CD1c-positive myeloid dendritic cell (primary cell): ENCODE data around the gene PHPT1.
A peak's percentile ranks its signal among the peaks of the same experiment; 100 is the strongest.
"Not testable (repeated sequence)": the region's sequence is repeated elsewhere in the genome, so short reads cannot be mapped to it uniquely, and the experiment has no call there.

Experiments used
- DNase-seq: peaks from one replicate; pipeline ENCODE4 v3.0.0-alpha.2; 2016; ENCODE audit errors: extremely low spot score

Gene PHPT1

DNA sequence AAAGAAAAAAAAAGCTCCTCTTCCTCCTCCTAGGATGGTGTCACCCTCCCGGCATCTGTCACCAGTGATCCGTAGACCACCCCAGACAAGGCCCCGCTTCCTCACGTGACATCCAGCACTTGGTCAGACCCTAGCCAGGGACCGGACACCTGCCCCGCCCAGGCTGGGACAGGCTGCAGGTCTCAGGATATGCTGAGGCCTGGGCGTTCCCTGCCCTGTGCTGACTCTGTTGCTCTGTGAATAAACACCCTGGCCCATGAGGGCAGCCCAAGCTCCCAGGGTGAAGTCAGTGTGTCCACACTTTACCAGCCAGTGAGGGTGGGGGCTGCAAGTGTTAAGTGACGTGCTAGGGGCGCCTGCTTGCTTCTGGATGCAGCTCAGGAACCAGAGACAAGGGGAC is 11.3 kb downstream of the PHPT1 start:
- DNase-seq: no peak

DNA sequence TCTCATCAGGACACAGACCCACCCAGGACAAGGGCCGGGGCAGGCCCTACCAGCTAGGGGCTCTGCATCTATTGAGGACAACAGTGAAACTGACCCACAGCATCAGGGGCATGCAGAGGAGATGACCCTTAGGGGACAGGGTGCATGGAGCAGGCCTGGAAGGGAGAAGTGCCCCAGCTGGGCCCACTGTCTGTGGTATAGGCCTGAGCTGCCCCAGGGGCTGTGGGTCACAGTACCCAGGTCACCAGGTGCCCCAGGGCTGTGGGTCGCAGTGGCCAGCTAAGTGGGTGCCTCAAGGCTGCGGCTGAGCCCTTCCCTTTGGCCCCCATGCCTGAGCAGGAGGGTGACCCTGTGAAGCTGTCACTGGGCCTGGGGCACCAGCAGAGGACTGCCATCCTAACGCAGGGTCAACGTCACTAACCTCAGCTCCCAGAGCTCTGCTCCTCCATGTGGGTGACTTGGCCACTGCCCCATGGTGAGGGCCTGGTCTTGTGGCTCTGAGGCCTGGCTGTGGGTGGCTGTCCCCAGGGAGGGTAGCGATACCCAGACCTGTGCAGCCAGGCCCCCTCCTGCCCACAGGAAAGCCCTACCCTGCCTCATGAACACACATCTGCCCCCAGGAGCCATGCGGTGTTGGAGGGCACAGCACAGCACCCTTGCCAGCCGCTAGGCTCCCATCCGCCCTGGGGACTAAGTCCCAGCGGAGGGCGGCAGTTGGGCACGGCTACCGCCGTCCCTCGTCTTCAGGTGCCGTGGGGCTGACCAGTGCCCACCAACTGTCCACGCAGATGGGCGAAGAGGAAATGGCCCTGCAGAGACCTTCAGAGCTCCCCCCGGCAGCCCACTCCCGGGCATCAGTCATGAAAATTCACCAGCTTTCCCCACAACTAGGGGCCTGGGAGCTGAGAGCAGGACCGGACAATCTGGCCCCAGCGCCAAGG is 12.0 kb downstream of the PHPT1 start:
- no peak for DNase-seq

DNA sequence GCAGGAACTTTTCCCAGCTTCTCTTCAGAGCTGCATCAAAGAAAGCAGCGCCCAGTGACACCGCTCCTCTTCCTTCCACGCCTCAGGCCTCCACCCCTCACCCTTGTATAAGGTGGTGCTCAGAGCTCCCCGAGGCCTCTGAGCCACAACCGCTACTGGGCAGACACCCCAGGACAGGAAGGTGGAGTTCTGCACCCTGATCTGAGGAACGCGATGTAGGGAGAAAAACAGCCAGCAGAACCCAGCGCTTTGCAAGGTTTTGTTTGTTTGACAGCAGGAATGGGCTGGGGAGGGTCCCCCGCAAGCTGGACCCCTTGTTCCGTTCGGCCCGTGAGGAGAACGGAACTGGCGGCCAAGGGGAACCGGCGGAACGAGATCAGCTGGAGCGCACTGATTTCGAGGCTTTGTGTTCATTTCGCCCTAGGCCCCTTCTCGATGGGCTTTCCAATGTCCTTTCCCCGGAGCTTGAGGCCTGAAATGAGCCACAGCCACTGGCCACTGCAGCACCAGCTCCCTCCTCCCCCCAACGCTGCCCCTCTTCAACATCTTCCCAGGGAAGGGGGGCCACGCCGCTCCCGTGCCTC is 12.8 kb downstream of the PHPT1 start:
- DNase-seq: no peak

DNA sequence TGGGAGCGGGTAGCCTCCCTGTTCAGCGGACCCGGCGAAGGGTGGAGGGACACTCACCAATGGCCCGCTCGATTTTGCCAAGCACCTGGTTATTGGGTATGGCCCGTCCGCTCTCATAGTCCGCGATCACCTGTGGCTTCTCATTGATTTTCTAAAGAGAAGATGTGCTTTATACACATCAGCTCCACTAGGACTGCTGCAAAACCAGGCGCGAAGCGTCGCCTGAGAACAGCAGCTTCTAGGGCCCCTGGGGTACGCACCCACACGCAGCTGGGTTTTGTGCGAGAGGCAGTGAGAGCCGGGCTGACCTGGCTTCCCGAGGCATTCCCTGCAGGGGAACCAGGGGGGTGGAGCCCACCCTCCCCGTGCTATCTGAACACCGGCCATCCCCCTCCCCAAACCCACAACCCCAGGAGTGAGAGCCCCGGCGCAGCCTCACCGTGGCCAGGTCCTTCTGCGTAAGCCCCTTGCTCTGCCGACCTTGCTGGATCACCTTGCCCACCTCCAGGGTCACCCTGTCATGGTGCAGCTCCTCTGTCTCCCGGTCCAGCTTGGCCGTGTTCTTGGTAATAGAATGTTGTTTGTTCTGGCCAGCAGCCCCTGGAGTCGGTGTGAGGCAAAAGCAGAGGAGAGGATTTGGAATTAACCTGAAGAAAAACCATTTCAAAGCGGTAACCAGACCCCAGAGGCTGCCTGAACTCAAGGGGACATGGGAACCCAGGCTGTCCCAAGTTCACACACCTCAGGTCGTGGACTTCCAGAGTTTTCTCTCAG is 13.8 kb downstream of the PHPT1 start:
- DNase-seq: no peak

DNA sequence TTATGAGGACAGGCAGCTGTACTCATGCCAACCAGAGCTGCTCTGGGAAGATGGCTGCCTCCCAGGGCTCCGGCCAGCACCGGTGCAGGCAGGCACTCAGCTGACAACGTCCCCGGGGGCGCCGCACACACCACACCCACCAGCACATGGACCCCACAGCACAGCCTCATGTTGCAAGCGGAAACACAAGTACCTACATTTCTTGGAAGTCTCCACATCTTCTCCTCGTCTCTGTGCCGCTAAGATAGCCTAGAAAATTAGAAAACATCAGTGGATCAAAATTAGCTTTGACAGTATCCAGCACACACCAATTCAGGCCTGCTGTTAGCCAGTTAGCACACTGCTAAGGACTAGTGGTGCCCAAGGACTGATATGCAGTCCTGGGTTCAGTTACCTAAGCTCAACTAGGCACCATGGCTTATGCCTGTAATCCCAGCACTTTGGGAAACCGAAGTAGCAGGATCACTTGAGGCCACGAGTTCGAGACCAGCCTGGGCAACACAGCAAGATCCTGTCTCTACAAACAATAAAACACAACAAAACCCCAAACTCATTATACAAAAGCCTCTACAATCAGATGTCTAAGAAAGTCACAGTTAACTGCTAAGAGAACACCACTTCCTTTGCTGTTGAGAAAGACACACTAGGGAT is 14.5 kb downstream of the PHPT1 start:
- no peak for DNase-seq

DNA sequence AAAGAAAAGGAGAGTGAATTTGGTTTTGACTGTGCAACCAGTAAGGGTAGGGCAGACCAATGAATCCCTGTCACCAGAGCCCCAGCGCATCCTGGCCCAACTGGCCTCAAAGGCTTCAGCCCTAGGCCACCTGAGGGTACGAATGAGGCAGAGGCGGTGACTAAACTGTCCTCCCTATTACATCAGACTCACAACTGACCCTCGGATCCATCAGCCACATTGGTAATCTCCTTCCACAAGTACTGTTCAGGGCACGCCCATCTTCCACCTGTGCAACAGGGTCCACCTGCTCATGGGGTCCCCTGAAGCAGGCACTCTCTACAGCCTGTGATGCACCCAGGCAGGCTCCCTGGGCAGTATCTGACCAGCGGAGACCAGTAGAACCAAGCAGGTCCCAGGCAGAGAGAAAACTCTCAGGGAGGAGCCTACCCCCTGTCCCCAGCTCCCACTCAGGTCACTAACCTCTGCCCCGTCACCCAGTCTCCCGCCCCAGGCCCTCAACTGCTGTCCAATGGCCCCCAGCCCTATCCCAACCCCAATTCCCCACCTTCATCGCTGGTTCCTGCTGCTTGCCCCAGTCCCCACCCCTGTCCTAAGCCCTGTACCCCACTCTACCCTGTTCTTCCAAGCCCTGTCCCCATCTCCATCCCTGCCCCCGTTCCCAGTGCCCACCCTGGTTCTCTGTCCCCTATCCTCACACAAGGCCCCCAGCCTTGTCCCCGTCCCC is 16.0 kb downstream of the PHPT1 start:
- DNase-seq: no peak

DNA sequence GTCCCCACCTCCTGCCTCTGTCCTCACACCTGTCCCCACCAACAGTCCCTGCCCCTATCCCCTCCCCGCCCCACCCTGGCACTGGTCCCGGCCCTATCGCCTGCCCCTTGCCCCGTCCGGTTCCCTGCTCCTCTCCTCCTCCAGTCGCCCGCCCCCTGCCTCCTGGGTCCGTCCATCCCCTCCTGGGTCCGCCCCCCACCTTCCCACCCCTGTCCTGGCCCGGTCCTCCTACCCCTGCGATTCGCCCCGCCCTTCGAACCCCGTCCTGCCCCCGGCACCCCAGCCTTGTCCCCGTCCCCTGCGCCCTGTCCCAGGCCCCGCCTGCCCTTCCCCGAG is 16.5 kb downstream of the PHPT1 start:
- DNase-seq: no peak

DNA sequence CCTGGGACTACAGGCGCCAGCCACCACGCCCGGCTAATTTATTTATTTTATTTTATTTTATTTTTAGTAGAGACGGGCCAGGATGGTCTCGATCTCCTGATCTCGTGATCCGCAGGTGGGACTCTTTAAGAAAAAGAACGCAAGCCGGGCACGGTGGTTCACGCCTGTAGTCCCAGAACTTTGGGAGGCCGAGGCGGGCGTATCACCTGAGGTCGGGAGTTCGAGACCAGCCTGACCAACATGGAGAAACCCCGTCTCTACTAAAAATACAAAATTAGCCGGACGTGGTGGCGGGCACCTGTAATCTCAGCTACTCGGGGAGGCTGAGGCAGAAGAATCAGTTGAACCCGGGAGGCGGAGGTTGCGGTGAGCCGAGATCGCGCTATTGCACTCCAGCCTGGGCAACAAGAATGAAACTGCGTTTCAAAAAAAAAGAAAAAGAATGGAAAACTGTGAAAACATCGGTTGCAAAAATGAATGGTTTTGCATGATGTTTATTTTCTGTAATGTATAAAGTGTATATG is 17.8 kb downstream of the PHPT1 start:
- DNase-seq: not testable (repeated sequence)

DNA sequence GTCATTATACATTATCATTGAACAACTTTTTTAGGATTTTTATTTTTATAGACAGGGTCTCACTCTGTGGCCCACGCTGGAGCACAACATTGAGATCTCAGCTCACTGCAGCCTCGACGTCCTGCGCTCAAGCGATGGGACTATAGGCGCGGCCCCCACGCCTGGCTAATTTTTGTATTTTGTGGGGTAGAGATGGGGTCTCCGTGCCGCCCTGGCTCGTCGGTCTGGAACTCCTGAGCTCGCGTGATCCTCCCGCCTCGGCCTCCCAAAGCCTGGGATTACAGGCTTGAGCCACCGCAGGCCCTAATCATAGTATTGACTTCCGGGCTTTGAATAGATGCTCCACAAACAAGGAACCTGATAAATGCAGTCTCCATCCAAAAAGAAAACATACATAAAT is 18.3 kb downstream of the PHPT1 start:
- no peak for DNase-seq

DNA sequence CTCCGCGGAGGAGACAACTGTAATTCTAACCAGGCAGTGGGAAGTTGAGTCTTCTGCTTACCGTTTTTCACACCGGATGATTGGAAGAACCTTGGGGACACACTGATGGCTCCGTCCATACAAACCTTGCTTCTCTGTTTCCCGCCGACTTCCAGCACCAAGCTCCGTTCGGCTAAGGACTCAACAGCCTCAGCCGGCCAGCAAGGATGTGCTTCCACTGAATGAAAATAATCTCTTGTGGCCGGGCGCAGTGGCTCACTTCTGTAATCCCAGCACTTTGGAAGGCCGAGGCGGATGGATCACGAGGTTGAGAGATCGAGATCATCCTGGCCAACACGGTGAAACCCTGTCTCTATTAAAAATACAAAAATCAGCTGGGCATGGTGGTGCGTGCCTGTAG is 18.7 kb downstream of the PHPT1 start:
- DNase-seq: no peak

DNA sequence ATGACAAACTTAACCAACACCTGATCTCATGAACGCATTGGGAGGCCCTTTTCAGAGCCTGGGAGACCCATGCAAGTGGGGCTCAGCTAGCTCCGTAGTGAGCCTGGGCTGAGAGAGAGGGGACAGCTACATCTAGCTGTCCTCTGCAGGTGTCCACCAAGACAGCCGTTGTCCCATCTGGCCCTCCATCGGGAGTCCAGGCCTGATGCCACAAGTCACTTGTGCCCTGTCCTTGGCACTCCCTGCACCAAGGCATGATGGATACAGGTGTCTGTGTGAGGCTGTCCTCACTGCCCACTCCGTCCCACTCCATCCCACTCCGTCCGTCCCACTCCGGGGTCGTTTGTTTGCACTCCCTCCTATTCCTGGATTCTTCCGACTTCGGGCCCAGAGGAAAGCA is 19.4 kb downstream of the PHPT1 start:
- no peak for DNase-seq

DNA sequence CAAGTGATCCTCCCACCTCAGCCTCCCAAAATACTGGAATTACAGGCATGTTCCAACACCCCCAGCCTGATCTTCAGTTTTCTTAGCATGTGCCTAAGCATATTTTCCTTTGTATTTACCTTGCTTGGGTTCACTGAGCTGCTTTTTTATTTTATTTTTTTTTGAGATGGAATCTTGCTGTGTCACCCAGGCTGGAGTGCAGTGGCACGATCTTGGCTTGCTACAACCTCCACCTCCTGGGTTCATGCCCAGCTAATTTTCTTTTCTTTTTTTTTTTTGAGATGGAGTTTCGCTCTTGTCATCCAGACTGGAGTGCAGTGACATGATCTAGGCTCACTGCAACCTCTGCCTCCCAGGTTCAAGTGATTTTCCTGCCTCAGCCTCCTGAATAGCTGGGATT is 20.4 kb downstream of the PHPT1 start:
- not testable (repeated sequence) for DNase-seq

DNA sequence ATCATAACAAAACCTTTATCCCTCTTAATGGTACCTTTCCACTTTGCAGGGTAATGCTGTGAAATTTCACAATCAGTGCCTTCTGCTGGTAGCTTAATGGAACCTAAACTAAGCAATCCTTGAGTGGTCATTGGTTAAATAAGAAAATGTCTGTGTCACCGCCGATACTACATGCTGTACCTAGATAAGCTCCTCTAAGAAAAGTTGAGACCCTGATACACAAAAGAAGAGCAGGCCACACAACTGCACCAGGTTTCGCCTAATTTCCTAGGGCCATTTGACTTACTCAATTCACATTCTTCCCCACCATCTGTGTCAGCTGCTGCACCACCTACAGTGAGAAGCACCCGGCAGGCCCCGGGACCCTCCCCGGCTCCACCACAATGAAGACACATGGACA is 25.9 kb downstream of the PHPT1 start:
- DNase-seq: no peak

DNA sequence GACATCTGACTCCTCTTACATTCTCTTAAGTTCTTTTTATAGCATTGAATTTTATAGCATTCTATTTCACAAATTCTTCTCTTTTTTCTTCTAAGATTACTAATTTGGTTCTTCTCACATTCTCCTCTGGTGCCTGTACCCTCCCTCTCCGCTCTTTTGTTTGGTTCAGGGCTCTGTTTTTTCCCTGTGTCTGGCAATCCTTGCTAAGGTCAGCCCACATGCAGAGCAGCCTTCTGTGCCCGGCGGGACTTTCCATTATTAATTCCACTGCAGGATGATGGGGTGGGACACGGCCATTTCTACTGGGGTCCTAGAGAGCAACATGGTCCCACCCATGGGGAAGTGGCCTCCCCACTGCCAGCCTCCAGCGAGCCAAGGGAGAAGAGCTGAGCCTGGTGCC is 27.3 kb downstream of the PHPT1 start:
- no peak for DNase-seq

DNA sequence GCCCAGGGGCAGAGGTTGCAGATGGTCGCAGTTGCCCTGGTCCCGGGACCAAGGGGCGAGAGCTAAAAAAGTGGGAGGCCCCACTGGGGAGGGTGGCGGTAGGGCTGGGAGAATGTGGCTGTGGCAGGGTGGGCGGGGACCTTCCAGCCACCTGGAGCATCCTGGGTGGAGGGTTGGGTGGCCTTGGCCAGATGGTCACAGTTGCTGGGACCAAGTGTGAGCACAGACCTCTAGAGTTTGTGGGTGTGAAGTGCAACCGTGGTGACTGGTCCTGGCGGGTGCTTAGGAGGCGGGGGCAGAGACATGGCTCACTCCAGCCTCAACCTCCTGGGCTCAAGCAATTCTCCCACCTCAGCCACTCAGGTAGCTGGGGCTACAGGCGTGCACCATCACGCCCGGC is 31.4 kb downstream of the PHPT1 start:
- DNase-seq: no peak

DNA sequence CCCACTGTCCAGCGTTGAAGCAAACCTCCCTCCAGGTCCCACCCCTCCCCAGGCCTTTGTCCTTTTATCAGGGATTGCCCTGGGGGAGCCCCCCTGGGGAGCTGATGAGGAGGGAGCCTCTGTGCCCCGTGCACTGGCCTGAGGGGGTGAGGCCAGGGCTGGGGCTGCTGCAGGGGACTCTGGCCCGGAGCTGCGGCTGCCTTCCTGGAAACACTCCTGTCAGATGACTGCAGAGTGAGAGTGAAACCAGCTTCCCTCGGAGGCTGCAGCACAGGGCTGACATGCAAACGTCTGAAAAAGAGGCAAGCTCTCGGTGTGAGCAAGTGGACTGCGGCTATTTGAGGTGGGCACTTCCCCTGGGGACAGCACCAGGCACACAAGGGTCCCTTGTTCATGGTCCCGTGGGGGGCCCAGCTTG is 32.5 kb downstream of the PHPT1 start:
- DNase-seq: peak; percentile 63

DNA sequence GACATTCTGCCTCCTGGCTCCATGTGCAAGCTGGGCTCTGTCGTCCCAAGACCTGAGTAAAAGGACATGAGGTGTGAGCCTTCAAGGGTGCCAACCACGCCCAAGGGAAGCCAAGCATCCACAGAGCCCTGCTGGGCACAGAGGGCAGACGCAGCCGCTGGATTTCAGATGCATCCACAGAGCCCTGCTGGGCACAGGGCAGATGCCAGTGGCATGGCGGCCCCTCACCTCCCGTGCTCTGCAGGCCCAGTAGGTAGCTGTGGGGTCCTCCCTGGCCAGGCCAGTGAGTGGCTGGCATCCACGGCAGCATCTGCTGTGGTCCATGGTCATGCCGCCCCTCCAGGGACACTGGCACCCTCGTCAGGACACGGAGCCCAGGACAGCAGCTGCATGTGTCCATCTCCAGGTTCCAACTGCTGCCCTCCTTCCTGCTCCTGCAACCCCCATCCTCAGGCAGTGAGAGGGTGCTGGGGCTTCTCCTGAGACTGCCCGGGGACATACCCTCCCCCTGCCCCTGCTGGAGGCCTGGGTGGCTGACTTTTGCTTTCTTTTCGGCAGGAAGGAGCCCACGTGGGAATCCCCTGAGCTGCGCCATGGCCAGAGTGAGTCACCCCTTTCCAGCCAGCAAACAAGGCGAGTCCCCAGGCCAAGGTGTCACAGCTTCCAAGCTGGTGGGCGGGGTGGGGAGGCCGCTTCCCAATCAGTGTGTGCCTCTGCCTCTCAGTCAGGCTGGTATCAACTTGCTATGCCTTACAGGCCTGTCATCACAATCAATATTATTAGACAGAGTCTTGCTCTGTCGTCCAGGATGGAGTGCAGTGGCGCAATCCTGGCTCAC is 33.1 kb downstream of the PHPT1 start:
- peak; percentile 89 for DNase-seq

DNA sequence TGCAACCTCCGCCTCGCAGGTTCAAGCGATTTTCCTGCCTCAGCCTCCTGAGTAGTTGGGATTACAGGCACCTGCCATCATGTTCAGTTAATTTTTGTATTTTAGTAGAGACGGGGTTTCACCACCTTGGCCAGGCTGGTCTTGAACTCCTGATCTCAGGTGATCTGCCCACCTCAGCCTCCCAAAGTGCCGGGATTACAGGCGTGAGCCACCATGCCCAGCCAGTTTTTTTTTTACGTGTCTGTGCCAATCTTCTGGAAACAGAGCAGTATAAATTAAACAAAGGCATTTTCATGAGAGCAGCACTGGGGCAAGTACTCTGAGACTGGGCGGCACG is 33.7 kb downstream of the PHPT1 start:
- not testable (repeated sequence) for DNase-seq

DNA sequence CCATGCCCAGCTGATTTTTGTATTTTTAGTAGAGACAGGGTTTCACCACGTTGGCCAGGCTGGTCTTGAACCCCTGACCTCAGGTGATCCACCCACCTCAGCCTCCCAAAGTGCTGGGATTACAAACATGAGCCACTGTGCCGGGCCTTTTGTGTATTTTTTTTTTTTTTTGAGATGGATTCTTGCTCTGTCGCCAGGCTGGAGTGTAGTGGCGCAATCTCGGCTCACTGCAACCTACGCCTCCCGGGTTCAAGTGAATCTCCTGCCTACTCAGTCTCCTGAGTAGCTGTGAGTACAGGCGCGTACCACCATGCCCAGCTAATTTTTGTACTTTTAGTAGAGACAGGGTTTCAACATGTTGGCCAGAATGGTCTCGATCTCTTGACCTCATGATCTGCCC is 34.5 kb downstream of the PHPT1 start:
- DNase-seq: not testable (repeated sequence)

DNA sequence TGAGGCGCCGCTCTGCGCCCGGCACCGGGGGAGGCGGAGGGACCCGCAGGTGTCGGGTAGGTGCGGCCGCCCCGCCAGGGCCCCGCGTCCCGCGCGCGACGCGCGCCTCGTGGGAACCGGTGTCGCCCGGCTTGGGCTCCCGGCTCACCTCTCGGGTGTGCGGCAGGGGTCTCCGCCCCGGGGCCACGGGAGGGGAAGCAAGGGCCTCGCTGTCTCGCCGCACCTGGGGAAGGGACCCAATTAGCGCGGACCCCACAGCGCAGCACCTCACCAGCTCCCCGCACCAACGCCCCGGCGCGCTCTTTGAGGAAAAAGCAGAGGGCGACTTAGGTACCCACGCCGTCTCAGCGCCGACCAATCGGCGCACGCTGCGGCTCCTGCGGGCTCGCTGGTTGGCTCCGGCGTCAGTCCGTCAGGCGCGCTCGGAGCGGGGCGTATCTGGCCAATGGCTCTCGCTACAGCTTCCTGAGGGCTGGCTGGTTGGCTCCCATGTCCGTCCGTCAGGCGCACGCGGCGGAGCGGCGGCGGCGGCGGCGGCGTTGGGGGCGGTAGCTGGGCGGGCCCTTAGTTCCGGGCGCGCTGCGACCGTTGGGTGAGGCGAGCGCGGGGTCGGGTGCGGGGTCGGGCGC is 36.9 kb downstream of the PHPT1 start, which contains the start of gene TRAF2:
TRAF2 (plus strand) TSS at position 567 of the 629 bp plus-strand sequence. CDS start 12,225 bp downstream, outside the sequence.
- peak; percentile 100 for DNase-seq
